AG08396 (cell line): ENCODE results near the gene FECH.

Source experiments
- DNase-seq: peaks from one replicate; pipeline ENCODE4 v3.0.0; 2012; ENCODE audit warnings: low spot score, mixed read lengths

Gene FECH

GRCh38 chr18:57579934-57580333 lies 6.6 kb downstream of the FECH start:
- no peak for DNase-seq

- no peak for DNase-seq
Observed at GRCh38 chr18:57576316-57576715, 10.2 kb downstream of the FECH start.

GRCh38 chr18:57575542-57575941 lies 11.0 kb downstream of the FECH start:
- DNase-seq, result no peak

- DNase-seq, result no peak
Observed at GRCh38 chr18:57574866-57575265, 11.6 kb downstream of the FECH start.

GRCh38 chr18:57570162-57570561 lies 16.3 kb downstream of the FECH start:
- no peak for DNase-seq

- DNase-seq, result no peak
Observed at GRCh38 chr18:57569133-57569532, 17.4 kb downstream of the FECH start.

- DNase-seq, result peak; percentile 45
Observed at GRCh38 chr18:57561728-57562423, 24.6 kb downstream of the FECH start.

- DNase-seq, result no peak
Observed at GRCh38 chr18:57561261-57561660, 25.2 kb downstream of the FECH start.

- no peak for DNase-seq
Observed at GRCh38 chr18:57559314-57559713, 27.2 kb downstream of the FECH start.

GRCh38 chr18:57555134-57555533 lies 31.4 kb downstream of the FECH start:
- no peak for DNase-seq

- no peak for DNase-seq
Observed at GRCh38 chr18:57550510-57550909, 36.0 kb downstream of the FECH start.

- DNase-seq, result no peak
Observed at GRCh38 chr18:57547260-57547659, 39.2 kb downstream of the FECH start.

GRCh38 chr18:57544936-57545660 lies 41.4 kb downstream of the FECH start:
- DNase-seq, result no peak

- no peak for DNase-seq
Observed at GRCh38 chr18:57543560-57543959, 42.9 kb downstream of the FECH start.

GRCh38 chr18:57542812-57543427 lies 43.6 kb downstream of the FECH start:
- no peak for DNase-seq

- peak; percentile 56 for DNase-seq
Observed at GRCh38 chr18:57542126-57542525, 44.4 kb downstream of the FECH start.

GRCh38 chr18:57539702-57540101 lies 46.8 kb downstream of the FECH start:
- no peak for DNase-seq

GRCh38 chr18:57538614-57539013 lies 47.9 kb downstream of the FECH start:
- no peak for DNase-seq

- DNase-seq, result no peak
Observed at GRCh38 chr18:57534511-57534909, 52.0 kb downstream of the FECH start.

GRCh38 chr18:57533868-57534510 lies 52.5 kb downstream of the FECH start:
- DNase-seq, result no peak

GRCh38 chr18:57533006-57533867 lies 53.3 kb downstream of the FECH start:
- DNase-seq, result no peak

- DNase-seq, result no peak
Observed at GRCh38 chr18:57529151-57529550, 57.4 kb downstream of the FECH start.
